Stimulated activated CD8-positive, alpha-beta memory T cell treated with anti-CD3 and anti-CD28 coated beads, Interleukin-4, amount 100 ng/mL, for 4 hours (primary cell): Measurements from ENCODE around the gene C9orf57.
"Not testable (repeated sequence)": the region's sequence is repeated elsewhere in the genome, so short reads cannot be mapped to it uniquely, and the experiment has no call there.

Experiments
- DNase-seq, 2 donors: peaks; one replicate each; pipeline ENCODE4 v3.0.0-alpha.2; 2020; ENCODE audit warnings: low read depth in 2 of 2, low spot score in 1 of 2

Gene C9orf57

DNA sequence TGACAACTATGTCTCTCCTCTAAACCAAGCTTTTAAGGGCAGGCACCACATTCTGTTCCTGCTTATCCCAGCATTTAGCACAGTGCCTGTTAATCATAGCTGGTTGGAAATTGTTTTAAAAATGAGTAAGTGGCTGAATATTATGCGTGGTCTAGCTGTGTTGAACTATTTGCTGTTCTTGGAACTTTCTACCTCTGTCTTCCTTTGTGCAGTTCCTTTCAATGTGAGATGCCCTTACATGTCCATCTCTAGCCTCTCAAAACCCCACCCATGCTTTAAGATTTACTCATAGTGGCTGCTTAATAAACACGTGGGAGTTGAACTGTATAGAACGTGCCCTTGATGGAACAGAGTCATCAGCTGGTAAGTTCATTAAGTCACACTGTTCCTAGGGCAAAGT, 34.5 kb downstream of the C9orf57 start:
- DNase-seq: no peak

DNA sequence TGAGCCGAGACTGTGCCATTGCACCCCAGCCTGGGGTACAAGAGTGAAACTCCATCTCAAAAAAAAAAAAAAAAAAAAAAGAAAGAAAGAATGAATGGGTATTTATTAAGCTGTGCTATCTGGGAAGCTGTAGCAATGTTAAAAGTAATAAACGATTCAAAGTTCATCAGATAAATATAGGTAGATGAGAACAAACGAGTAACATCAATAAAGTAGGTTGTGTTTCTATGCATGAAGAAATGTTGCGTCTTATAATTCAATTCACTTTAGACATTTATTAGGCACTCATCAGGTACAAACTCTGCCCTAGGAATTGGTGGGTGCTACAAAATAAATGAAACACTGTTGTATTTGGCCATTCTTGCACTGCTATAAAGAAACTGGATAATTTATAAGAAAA, 36.8 kb downstream of the C9orf57 start:
- DNase-seq: no peak

DNA sequence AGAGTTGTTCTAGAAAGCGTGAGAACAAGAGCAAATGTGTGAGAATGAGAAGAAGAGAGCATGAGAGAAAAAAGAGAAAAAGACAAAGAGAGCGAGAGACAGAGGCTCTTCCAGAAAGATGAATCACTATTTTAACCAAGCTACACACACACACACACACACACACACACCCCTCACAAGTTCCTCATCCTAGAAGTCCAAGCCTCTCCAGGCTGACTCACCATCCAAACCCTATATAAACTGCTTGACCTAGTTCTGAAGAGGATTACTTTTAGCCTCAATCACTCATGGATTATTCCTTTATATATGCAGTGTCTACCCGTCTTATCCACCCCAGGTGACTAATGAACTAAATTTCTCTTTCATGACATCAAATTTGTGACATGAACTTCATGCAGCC, 37.6 kb downstream of the C9orf57 start:
- DNase-seq: no peak

DNA sequence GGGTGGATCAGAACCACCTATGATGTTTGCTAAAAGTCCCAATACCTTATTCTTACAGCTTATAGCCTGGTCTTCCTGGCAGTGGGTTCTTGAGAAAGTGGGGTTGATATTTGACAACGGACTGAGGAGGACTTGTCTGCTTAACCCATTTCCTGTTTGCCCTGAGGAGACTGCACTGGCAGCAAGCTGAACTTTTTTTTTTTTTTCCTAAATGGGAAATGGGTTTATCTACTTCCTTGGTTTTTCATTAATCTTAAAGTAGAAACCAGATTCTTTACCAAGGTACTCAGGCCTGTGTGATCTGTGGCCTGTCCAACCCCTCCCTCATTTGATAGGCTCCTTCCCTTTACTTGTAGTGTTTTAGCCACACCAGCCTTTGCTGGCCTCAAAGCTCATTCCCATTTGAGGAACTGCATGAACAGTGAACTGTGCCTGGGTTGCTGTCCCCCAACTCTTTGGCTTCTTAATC, 47.1 kb downstream of the C9orf57 start:
- no peak for DNase-seq

DNA sequence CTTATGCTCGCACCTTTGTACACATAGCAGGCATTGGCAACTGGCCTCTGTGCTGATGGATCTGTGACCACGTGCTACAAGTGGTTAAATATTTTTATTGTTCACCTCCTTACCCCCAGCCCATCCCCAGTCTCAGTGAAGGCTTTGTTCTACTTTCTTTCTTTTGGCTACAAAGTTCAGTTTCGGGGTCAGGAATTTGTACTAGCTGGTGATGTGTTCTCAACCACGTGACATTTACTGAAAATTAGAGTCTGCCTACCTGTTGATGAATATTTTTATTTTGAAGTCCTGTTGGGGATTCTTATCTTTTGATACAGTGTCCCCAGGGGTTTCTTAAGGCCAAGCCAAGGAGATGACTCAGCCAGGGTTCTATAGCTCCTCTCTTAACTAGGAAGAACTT, 47.8 kb downstream of the C9orf57 start:
- DNase-seq: no peak

DNA sequence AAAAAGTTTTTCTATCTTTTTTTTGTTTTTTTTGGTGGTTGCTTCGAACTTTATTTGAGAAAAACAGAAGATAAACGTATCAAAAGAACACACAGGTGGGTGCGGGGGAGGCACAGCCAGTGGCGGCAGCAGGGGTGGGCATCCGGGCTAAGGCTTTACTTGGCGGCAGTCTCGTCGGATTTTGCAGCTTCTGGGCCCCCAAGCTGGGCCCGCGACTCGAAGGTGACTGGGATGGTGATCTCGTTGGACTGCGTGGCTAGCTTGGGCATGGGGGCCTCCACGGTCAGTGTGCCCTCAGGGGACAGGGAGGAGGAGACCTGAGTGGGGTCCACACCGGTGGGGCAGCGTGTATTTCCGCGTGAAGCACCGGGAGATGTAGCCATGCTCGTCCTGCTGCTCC, 52.7 kb downstream of the C9orf57 start:
- DNase-seq: not testable (repeated sequence)

DNA sequence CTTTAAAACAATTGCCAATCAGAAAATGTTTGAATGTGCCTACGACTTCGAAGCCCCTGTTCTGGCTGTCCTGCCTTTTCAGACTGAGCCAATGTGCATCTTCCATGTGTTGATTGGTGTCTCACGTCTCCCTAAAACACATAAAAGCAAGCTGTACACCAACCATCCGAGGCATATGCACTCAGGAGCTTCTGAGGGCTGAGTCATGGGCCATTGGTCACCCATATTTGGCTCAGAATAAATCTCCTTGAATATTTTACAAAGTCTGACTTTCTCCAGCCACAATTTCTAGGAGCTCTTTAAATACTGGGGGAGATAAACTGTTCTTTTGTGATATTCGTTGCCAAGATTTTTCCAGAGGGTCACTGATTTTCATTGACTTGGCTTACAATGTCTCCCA, 53.9 kb downstream of the C9orf57 start:
- no peak for DNase-seq

DNA sequence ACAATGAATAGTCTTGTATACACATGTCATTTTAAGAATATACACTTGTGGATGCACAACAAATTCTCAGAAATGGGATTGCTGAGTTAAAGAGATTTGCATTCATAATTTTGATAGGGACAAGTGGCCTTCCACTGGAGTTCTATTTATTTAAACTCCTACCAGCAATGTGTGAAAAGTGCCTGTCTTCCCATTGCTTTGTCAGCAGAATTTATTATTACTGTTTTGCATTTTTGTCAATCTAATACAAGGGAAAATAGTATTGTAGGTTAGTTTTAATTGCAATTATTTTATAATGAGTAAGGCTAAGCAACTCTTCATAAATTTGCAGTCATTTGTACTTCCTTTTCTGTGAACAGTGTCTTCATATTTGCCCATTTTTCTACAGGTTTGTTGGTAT, 55.0 kb downstream of the C9orf57 start:
- no peak for DNase-seq
